KOPT-K1 (cell line): ENCODE measurements around the gene ZCCHC7.
"Not testable (repeated sequence)": the region's sequence is repeated elsewhere in the genome, so short reads cannot be mapped to it uniquely, and the experiment has no call there.

Experiments used
- H3K27ac ChIP-seq: fragments of 200-600 bp; sonication (generic); 2 replicates; pipeline ENCODE4 v1.5.1; 2016; ENCODE audit warnings: antibody characterized with exemption, mild to moderate bottlenecking, low read depth, low read length; ENCODE audit not compliant: poor library complexity, severe bottlenecking
- H3K36me3 ChIP-seq: fragments of 200-600 bp; sonication (generic); 2 replicates; pipeline ENCODE4 v1.5.1; 2017; ENCODE audit warnings: antibody characterized with exemption, mild to moderate bottlenecking, low read length, moderate library complexity; ENCODE audit not compliant: insufficient read depth
- H3K9me3 ChIP-seq: fragments of 200-600 bp; sonication (generic); 2 replicates; pipeline ENCODE4 v1.5.1; 2017; ENCODE audit warnings: antibody characterized with exemption, low read length, mild to moderate bottlenecking; ENCODE audit not compliant: insufficient read depth, poor library complexity, severe bottlenecking

The ZCCHC7 gene

GRCh38 chr9:37119907-37120842 lies at the start of gene ZCCHC7:
Gene ZCCHC7 (plus strand): TSS chr9:37120574.
- Histone ChIP-seq H3K27ac (peak within 1 kb of the TSS; percentile 81), H3K9me3 (peaks cover 3% of the 10 kb centered on the region), H3K36me3 (no peaks in the 10 kb centered on the region)

GRCh38 chr9:37074790-37075189 lies 45.6 kb upstream of the ZCCHC7 start:
- H3K9me3 ChIP-seq, H3K27ac ChIP-seq, H3K36me3 ChIP-seq: not testable (repeated sequence)

- no peaks in the 10 kb centered on the region for H3K9me3 ChIP-seq
- 0 out of 2 replicates have a peak, but pooled peaks cover 7% of the 10 kb centered on the region for H3K36me3 ChIP-seq
- peak overlapping the region; percentile 78 for H3K27ac ChIP-seq
Measured at GRCh38 chr9:37079370-37080164, 40.8 kb upstream of the ZCCHC7 start.

GRCh38 chr9:37080165-37080628 lies 40.2 kb upstream of the ZCCHC7 start:
- peak overlapping the region; percentile 78 for H3K27ac ChIP-seq
- H3K36me3 ChIP-seq, H3K9me3 ChIP-seq: not testable (repeated sequence)

GRCh38 chr9:37081507-37081906 lies 38.9 kb upstream of the ZCCHC7 start:
- not testable (repeated sequence) for H3K9me3 ChIP-seq, H3K27ac ChIP-seq
- H3K36me3 ChIP-seq = peaks cover 20% of the 10 kb centered on the region

GRCh38 chr9:37082214-37082765 lies 38.1 kb upstream of the ZCCHC7 start:
- Histone ChIP-seq H3K9me3 (no peaks in the 10 kb centered on the region), H3K36me3 (peaks cover 28% of the 10 kb centered on the region), H3K27ac (no peak overlapping the region)

GRCh38 chr9:37083654-37084053 lies 36.7 kb upstream of the ZCCHC7 start:
- Histone ChIP-seq H3K27ac (no peak overlapping the region), H3K36me3 (peaks cover 41% of the 10 kb centered on the region)

GRCh38 chr9:37085233-37085632 lies 35.1 kb upstream of the ZCCHC7 start:
- Histone ChIP-seq H3K36me3 (peaks cover 55% of the 10 kb centered on the region), H3K27ac (no peak overlapping the region), H3K9me3 (no peaks in the 10 kb centered on the region)

More at GRCh38 chr9:37083654-37084053, 36.7 kb upstream of the ZCCHC7 start:
- no peaks in the 10 kb centered on the region for H3K9me3 ChIP-seq

- H3K27ac ChIP-seq, H3K9me3 ChIP-seq: not testable (repeated sequence)
- H3K36me3 ChIP-seq = peaks cover 22% of the 10 kb centered on the region
Measured at GRCh38 chr9:37092714-37093295, 27.6 kb upstream of the ZCCHC7 start.

GRCh38 chr9:37094751-37095150 lies 25.6 kb upstream of the ZCCHC7 start:
- Histone ChIP-seq H3K27ac (no peak overlapping the region), H3K9me3 (no peaks in the 10 kb centered on the region), H3K36me3 (peaks cover 4% of the 10 kb centered on the region; the same call in 1 of the 2 replicates)

GRCh38 chr9:37096628-37097027 lies 23.7 kb upstream of the ZCCHC7 start:
- Histone ChIP-seq H3K36me3 (no peaks in the 10 kb centered on the region), H3K9me3 (no peaks in the 10 kb centered on the region), H3K27ac (no peak overlapping the region)

- H3K9me3 ChIP-seq = no peaks in the 10 kb centered on the region
- H3K36me3 ChIP-seq = no peaks in the 10 kb centered on the region
- H3K27ac ChIP-seq = no peak overlapping the region
Measured at GRCh38 chr9:37097294-37097693, 23.1 kb upstream of the ZCCHC7 start.

GRCh38 chr9:37100327-37100726 lies 20.0 kb upstream of the ZCCHC7 start:
- no peaks in the 10 kb centered on the region for H3K36me3 ChIP-seq
- H3K9me3 ChIP-seq = no peaks in the 10 kb centered on the region
- no peak overlapping the region for H3K27ac ChIP-seq

GRCh38 chr9:37100741-37101140 lies 19.6 kb upstream of the ZCCHC7 start:
- Histone ChIP-seq H3K27ac (no peak overlapping the region), H3K36me3 (no peaks in the 10 kb centered on the region), H3K9me3 (no peaks in the 10 kb centered on the region)

- Histone ChIP-seq H3K27ac (no peak overlapping the region), H3K36me3 (no peaks in the 10 kb centered on the region), H3K9me3 (no peaks in the 10 kb centered on the region)
Measured at GRCh38 chr9:37102486-37102885, 17.9 kb upstream of the ZCCHC7 start.
